SK-N-SH (cell line): ENCODE results near the gene VAMP2.

ENCODE experiments used
- EP300 ChIP-seq, 2 experiments: IDR thresholded peaks; 2 replicates each; pipeline versions ENCODE4 v1.4.0 to v1.6.1; 2012; ENCODE audit warnings: borderline replicate concordance in 1 of 2, low read depth in 1 of 2, low read length in 1 of 2
- RCOR1 ChIP-seq: fragments of 150-350 bp; IDR thresholded peaks from 2 replicates; pipeline ENCODE4 v1.6.1; 2017; ENCODE audit warnings: antibody characterized with exemption, low read length
- RXRA ChIP-seq: IDR thresholded peaks from 2 replicates; pipeline ENCODE4 v1.4.0; 2012; ENCODE audit warnings: low read depth, mild to moderate bottlenecking, borderline replicate concordance
- SMC3 ChIP-seq: IDR thresholded peaks from 2 replicates; pipeline ENCODE4 v1.6.1; 2012; ENCODE audit warnings: low read depth, low read length, improper control_type of control experiment
- TAF1 ChIP-seq: IDR thresholded peaks from 2 replicates; pipeline ENCODE4 v1.6.1; 2012; ENCODE audit warnings: low read depth, mild to moderate bottlenecking, low read length, moderate library complexity, borderline replicate concordance
- TF ChIP-seq, protein P1 (sequence below): fragments of 200-600 bp; sonication (generic); IDR thresholded peaks from 2 replicates; pipeline ENCODE4 v1.6.1; 2017; ENCODE audit warnings: antibody characterized with exemption, mild to moderate bottlenecking, moderate library complexity

DNA sequence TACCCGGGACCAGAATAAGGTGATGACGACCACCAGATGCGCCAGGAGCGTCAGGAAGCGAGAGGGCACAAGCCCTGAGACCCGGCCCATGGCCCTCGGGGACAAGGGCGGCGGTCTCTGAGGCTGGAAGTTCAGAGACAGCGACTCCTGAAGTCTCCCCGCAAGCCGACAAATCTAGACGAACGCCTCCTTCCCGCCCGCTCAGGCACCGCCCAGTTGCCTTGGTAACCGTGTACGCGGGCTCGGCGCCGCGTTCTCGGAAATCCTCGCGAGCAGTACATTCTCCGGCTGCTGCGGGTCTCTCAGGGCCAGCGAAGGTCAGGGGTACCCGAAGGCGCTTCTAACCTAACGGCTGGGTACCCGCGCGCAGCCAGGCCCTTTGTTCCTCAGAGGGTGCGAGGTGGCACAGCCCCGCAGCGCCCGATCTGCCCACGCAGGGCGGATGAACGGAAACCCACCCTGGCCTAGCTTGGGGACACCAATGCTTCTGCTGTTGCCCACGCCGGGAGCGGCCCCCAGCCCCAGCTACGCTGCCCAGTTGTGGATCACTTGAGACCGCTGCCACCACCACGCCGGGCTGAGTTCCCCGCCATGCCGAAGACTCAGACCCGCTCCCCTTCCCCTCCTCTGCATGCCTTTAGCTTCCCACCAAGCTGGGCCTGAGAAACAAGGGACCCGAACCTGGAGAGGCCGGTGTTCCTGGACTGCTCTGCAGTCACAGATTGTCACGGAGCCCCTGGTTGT, 13.6 kb upstream of the VAMP2 start, which contains the start of gene TMEM107:
- peak in 1 of 2 experiments; percentile 25; a peak in 1 of 4 replicates for TF ChIP-seq EP300 (IDR thresholded peaks at IDR 0.05; ENCODE audit: borderline replicate concordance in 1 of 2, low read depth in 1 of 2, low read length in 1 of 2)
- TF ChIP-seq TAF1: peak; percentile 58; the same call in 1 of the 2 replicates
- TF ChIP-seq, protein P1, sequence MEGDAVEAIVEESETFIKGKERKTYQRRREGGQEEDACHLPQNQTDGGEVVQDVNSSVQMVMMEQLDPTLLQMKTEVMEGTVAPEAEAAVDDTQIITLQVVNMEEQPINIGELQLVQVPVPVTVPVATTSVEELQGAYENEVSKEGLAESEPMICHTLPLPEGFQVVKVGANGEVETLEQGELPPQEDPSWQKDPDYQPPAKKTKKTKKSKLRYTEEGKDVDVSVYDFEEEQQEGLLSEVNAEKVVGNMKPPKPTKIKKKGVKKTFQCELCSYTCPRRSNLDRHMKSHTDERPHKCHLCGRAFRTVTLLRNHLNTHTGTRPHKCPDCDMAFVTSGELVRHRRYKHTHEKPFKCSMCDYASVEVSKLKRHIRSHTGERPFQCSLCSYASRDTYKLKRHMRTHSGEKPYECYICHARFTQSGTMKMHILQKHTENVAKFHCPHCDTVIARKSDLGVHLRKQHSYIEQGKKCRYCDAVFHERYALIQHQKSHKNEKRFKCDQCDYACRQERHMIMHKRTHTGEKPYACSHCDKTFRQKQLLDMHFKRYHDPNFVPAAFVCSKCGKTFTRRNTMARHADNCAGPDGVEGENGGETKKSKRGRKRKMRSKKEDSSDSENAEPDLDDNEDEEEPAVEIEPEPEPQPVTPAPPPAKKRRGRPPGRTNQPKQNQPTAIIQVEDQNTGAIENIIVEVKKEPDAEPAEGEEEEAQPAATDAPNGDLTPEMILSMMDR: no peak; the same call in 1 of the 2 replicates
- TF ChIP-seq SMC3: no peak
- TF ChIP-seq RXRA: no peak
- no peak for TF ChIP-seq RCOR1
